GM12878 (cell line): ENCODE data around the gene SANBR. TPM values are rescaled to one million over a fixed set of nuclear protein-coding genes. Genes with fewer than 3 reads are reported as not detected.
A peak's percentile ranks its signal among the peaks of the same experiment; 100 is the strongest.

ENCODE experiments used
- ATAC-seq: fragments of 200-7000 bp; cut with Tn5 transposase; 3 replicates; pipeline ENCODE4 v1.9.1; 2020; ENCODE audit warnings: mild to moderate bottlenecking, moderate library complexity
- BruUV-seq: library from RNA; stranded (reverse); fragments of 400-500 nt; replicated peaks from 2 replicates; lab custom pipeline; 2021; lab: Mats Ljungman, UMichigan
- CTCF ChIA-PET: fragments of 300-600 bp; sonication (Branson Sonifier 250); formaldehyde crosslinking; extraction: SDS; loops from one replicate; lab custom pipeline; 2021; ENCODE audit warnings: inconsistent platforms; lab: Yijun Ruan, JAX
- POLR2A ChIA-PET: fragments of 350-600 bp; formaldehyde crosslinking; extraction: SDS; loops from one replicate; lab custom pipeline; 2021; ENCODE audit warnings: inconsistent platforms; lab: Charles Lee
- RAD21 ChIA-PET: fragments of 300-600 bp; sonication (Branson Sonifier 250); formaldehyde crosslinking; loops from one replicate; lab custom pipeline; 2023; ENCODE audit warnings: antibody characterized with exemption; ENCODE audit not compliant: unreplicated experiment; lab: Charles Lee
- SMC1A ChIA-PET: fragments of 300-600 bp; sonication (Branson Sonifier 250); formaldehyde crosslinking; loops from one replicate; lab custom pipeline; 2023; ENCODE audit not compliant: unreplicated experiment, uncharacterized antibody; lab: Charles Lee
- DNase-seq: peaks from one replicate; pipeline ENCODE4 v3.0.0-alpha.2; 2011; ENCODE audit warnings: low read depth, low spot score
- FAIRE-seq: peaks from 3 replicates; lab custom pipeline; 2011; peaks lifted over from hg19 to GRCh38; lab: Jason Lieb, UNC
- H2AFZ ChIP-seq: 2 replicates; pipeline ENCODE4 v1.6.0; 2011; ENCODE audit warnings: low read depth, low read length, control low read depth; ENCODE audit not compliant: control insufficient read depth
- H3K27ac ChIP-seq: 2 replicates; pipeline ENCODE4 v1.5.1; 2011; ENCODE audit warnings: control low read depth; ENCODE audit not compliant: control insufficient read depth, insufficient read depth
- H3K27me3 ChIP-seq, 2 experiments: replicated peaks in 1 of 2; 2 replicates each; pipeline versions ENCODE4 v1.6.0 to v1.6.1; 2011; ENCODE audit warnings: low read length in 1 of 2; ENCODE audit not compliant: control insufficient read depth in 2 of 2, insufficient read depth in 2 of 2
- H3K36me3 ChIP-seq, 2 experiments: 2 replicates each; pipeline ENCODE4 v1.5.1; 2011; ENCODE audit warnings: low read length in 1 of 2; ENCODE audit not compliant: control insufficient read depth in 2 of 2, insufficient read depth in 2 of 2
- H3K4me1 ChIP-seq: 2 replicates; pipeline ENCODE4 v1.6.1; 2011; ENCODE audit warnings: mild to moderate bottlenecking, low read length, moderate library complexity, mixed read lengths; ENCODE audit not compliant: control insufficient read depth, insufficient read depth
- H3K4me2 ChIP-seq: 2 replicates; pipeline ENCODE4 v1.6.0; 2011; ENCODE audit warnings: control low read depth; ENCODE audit not compliant: control insufficient read depth, insufficient read depth
- H3K4me3 ChIP-seq: fragments of 200-600 bp; sonication (generic); 2 replicates; pipeline ENCODE4 v1.5.1; 2016
- H3K79me2 ChIP-seq: 2 replicates; pipeline ENCODE4 v1.6.0; 2011; ENCODE audit warnings: low read length; ENCODE audit not compliant: control insufficient read depth, insufficient read depth
- H3K9ac ChIP-seq: 2 replicates; pipeline ENCODE4 v1.8.0; 2011; ENCODE audit warnings: low read length, control low read depth, mixed read lengths; ENCODE audit not compliant: control insufficient read depth, insufficient read depth
- H3K9me3 ChIP-seq: replicated peaks from 3 replicates; pipeline ENCODE4 v1.5.1; 2011; ENCODE audit warnings: mild to moderate bottlenecking, low read length; ENCODE audit not compliant: control insufficient read depth, insufficient read depth
- H4K20me1 ChIP-seq: 2 replicates; pipeline ENCODE4 v1.6.0; 2011; ENCODE audit not compliant: control insufficient read depth, insufficient read depth
- ASH2L ChIP-seq: fragments of 300-600, 200-600 bp; sonication (generic); IDR thresholded peaks from 2 replicates; pipeline ENCODE4 v1.6.1; 2017; ENCODE audit warnings: low read depth, mild to moderate bottlenecking, borderline replicate concordance
- ATF7 ChIP-seq: fragments of 450-650 bp; IDR thresholded peaks from 2 replicates; pipeline ENCODE4 v1.6.1; 2016; ENCODE audit warnings: low read depth, mild to moderate bottlenecking
- BRCA1 ChIP-seq: IDR thresholded peaks from 2 replicates; pipeline ENCODE4 v1.6.1; 2011; ENCODE audit warnings: low read depth, low read length, improper control_type of control experiment
- CHD4 ChIP-seq: fragments of 200-600 bp; sonication (generic); IDR thresholded peaks from 2 replicates; pipeline ENCODE4 v1.6.1; 2016; ENCODE audit warnings: mild to moderate bottlenecking
- DPF2 ChIP-seq: fragments of 450-650 bp; IDR thresholded peaks from 2 replicates; pipeline ENCODE4 v1.6.1; 2017; ENCODE audit warnings: mild to moderate bottlenecking
- EED ChIP-seq: sonication (generic); IDR thresholded peaks from 2 replicates; pipeline ENCODE4 v1.6.1; 2016; ENCODE audit warnings: antibody characterized with exemption, low read depth
- EGR1 ChIP-seq, 2 experiments: IDR thresholded peaks; 1 replicate in 1 of 2; 2 replicates in 1 of 2; pipeline ENCODE4 v1.6.1; 2011 to 2012; ENCODE audit warnings: low read depth in 2 of 2, low read length in 2 of 2, borderline replicate concordance in 1 of 2, mild to moderate bottlenecking in 1 of 2, moderate library complexity in 1 of 2
- IRF4 ChIP-seq: IDR thresholded peaks from 2 replicates; pipeline ENCODE4 v1.6.1; 2011; ENCODE audit warnings: low read depth, low read length
- KLF5 ChIP-seq: fragments of 450-650 bp; IDR thresholded peaks from 2 replicates; pipeline ENCODE4 v1.6.1; 2014; ENCODE audit warnings: mild to moderate bottlenecking; ENCODE audit not compliant: partially characterized antibody
- NFXL1 ChIP-seq: fragments of 450-650 bp; IDR thresholded peaks from 2 replicates; pipeline ENCODE4 v1.6.1; 2017; ENCODE audit warnings: antibody characterized with exemption, mild to moderate bottlenecking, borderline replicate concordance
- POLR2A ChIP-seq: IDR thresholded peaks from 2 replicates; pipeline ENCODE4 v1.6.1; 2011; ENCODE audit warnings: low read depth, mild to moderate bottlenecking, low read length
- POLR2AphosphoS2 ChIP-seq: IDR thresholded peaks from 2 replicates; pipeline ENCODE4 v1.6.1; 2011; ENCODE audit warnings: low read depth, mild to moderate bottlenecking, low read length, improper control_type of control experiment, moderate library complexity
- RAD51 ChIP-seq: fragments of 450-650 bp; IDR thresholded peaks from 2 replicates; pipeline ENCODE4 v1.6.1; 2016; ENCODE audit warnings: moderate library complexity, mild to moderate bottlenecking, inconsistent platforms
- TCF12 ChIP-seq: IDR thresholded peaks from 2 replicates; pipeline ENCODE4 v1.6.1; 2011; ENCODE audit warnings: low read depth, mild to moderate bottlenecking, low read length
- ZSCAN29 ChIP-seq: fragments of 450-650 bp; IDR thresholded peaks from 2 replicates; pipeline ENCODE4 v1.6.1; 2017; ENCODE audit warnings: mild to moderate bottlenecking, moderate library complexity
- WGBS: methylation state at CpG from one replicate; pipeline ENCODE4 v1.1.6; 2016; ENCODE audit warnings: low lambda C conversion rate; ENCODE audit not compliant: insufficient replicate concordance, insufficient coverage; ENCODE audit errors: missing lambda C conversion rate; 5-methylcytosine and 5-hydroxymethylcytosine counted together
- in situ Hi-C: fragments of 300-500 bp; cut with MboI; formaldehyde crosslinking; loops from 9 replicates; pipeline ENCODE4 v1.14.3; 2018; ENCODE audit warnings: mixed read lengths
- intact Hi-C: fragments of 100-400 bp; cut with micrococcal nuclease; formaldehyde crosslinking; loops from one replicate; pipeline ENCODE4 v1.14.2; 2022; ENCODE audit not compliant: unreplicated experiment
- polyA plus RNA-seq, 11 experiments: library from polyadenylated mRNA; depleted of rRNA in 4 of 11; unstranded in 6 of 11; stranded (reverse) in 5 of 11; fragments of >200 nt; fragmentation: Nextera tagmentation in 4 of 11; fragmentation: Illumina TruSeq in 1 of 11; extraction: Ambion mirVana in 4 of 11; extraction: Trizol in 1 of 11; gene quantifications; 1 replicate in 1 of 11; 2 replicates in 10 of 11; pipeline versions ENCODE4 v1.2.1 to v1.2.3, GENCODE V29; 2011 to 2016; ENCODE audit warnings: inconsistent platforms in 2 of 11, missing spikeins in 2 of 11, low read depth in 1 of 11
- total RNA-seq, 4 experiments: library from RNA; depleted of rRNA in 3 of 4; stranded (reverse); fragments of >200 nt in 3 of 4; fragmentation: Illumina TruSeq in 1 of 4; extraction: Trizol in 1 of 4; gene quantifications; 2 replicates each; pipeline versions ENCODE4 v1.2.1 to v1.2.3, GENCODE V29; 2013 to 2021
- TF ChIP-seq, protein P1 (sequence below): fragments of 450-650 bp; IDR thresholded peaks from 2 replicates; pipeline ENCODE4 v1.6.1; 2018; ENCODE audit warnings: borderline replicate concordance, mild to moderate bottlenecking; ENCODE audit not compliant: partially characterized antibody
- TF ChIP-seq, protein P2 (sequence below): fragments of 450-650 bp; IDR thresholded peaks from 2 replicates; pipeline ENCODE4 v1.6.1; 2017; ENCODE audit warnings: mild to moderate bottlenecking
- TF ChIP-seq, protein P3 (sequence below): fragments of 150-350 bp; IDR thresholded peaks from 2 replicates; pipeline ENCODE4 v1.6.1; 2014; ENCODE audit warnings: mild to moderate bottlenecking, low read depth, low read length

SANBR gene
- total and polyA plus RNA-seq, 10 of the 15 experiments (the other 5 are each of a cell fraction or from before 2014, with no cell fraction given): 2.2 to 11.0 (median 7.0) TPM

DNA sequence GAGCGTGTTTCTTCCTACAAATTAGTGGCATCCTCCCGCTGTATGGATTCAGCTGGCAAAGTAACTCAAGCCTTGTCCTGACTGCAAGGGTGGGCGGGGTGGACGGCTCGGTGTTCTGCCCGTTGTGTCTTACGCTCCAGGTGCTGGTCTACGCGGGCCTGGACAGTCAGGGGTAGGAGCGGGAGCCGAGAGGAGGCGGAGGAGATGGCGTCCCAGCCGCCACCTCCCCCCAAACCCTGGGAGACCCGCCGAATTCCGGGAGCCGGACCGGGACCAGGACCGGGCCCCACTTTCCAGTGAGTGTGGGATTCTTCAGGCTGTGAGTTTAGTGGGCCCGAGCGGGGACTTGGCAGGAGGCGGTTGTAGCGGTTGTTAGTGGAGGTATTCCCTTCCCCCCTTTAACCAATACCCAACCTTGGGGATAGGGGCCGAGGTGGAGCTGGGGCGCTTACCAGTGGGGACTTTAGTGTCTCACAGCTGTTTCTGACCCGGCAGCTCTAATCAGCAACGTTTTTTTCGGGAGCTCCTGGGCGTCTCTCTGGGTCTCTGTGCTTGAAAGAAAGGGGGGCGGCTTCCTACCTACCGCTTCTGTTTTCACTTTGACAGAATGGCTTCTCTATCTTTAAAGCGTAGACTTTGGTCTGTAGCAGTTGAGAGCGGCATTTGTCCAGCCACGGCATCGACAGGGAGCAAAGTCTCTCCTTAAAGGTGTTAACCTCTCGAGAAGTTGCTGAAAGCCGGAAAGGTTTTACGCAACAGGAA is 47.9 kb upstream of the SANBR start, which contains the start of the genes PEX13 and PUS10:
Gene PEX13, plus strand, starts transcription at position 165 of the 762 bp plus-strand sequence. Its CDS starts 40 bp downstream, at position 205.
Gene PUS10, minus strand, starts transcription at position 700 of the 762 bp plus-strand sequence. CDS start 6,365 bp downstream, outside the sequence.
- H3K27me3 ChIP-seq: no peaks in the 10 kb centered on the region
- no peaks in the 10 kb centered on the region for H4K20me1 ChIP-seq
- no peaks in the 10 kb centered on the region for H3K4me1 ChIP-seq
- peak within 1 kb of the TSS; percentile 94 for H3K9ac ChIP-seq
- H3K36me3 ChIP-seq: peaks cover 0 to 5% of the 10 kb centered on the region in 2 experiments; a peak in 2 of 4 replicates
- in situ Hi-C loops (no loop called here), intact Hi-C loops (loop anchor here (1.0 to 5.0 kb wide), 2 partner anchors 50 to 160 kb away; partner anchors contain the start of gene SANBR)
- peak; percentile 94 for ATAC-seq
- ChIA-PET RAD21 (interaction anchor here (0.5 to 1.5 kb wide), 7 partner anchors 47 to 262 kb away, joined by 3 to 4 read pairs (median 3); partner anchors contain the start of gene PAPOLG), CTCF (interaction anchor here (0.6 to 2.5 kb wide), 2 partner anchors 12 to 18 kb away, joined by 3 to 9 read pairs; no protein-coding TSS in a partner anchor), POLR2A (interaction anchor here (0.9 to 1.3 kb wide), 2 partner anchors 136 to 160 kb away, joined by 3 to 7 read pairs; partner anchors contain the start of gene REL), SMC1A (interaction anchor here (0.9 kb wide), 1 partner anchor 521 kb away, joined by 3 read pairs; no protein-coding TSS in a partner anchor)
- peak within 1 kb of the TSS; percentile 97 for H2AFZ ChIP-seq
- H3K4me3 ChIP-seq: peak within 1 kb of the TSS; percentile 97
- TSS peak; percentile 64 for BruUV-seq
- peak; percentile 17 for DNase-seq
- peak within 1 kb of the TSS; percentile 80 for H3K4me2 ChIP-seq
- 1% methylated on average over 39 of the region's 39 CpGs for WGBS
- H3K27ac ChIP-seq: peak within 1 kb of the TSS; percentile 96
- H3K9me3 ChIP-seq: peaks cover 9% of the 10 kb centered on the region; the same call in 2 of the 3 replicates
- FAIRE-seq: peak; percentile 59
- peaks cover 55% of the 10 kb centered on the region for H3K79me2 ChIP-seq
- TF ChIP-seq, protein P1, sequence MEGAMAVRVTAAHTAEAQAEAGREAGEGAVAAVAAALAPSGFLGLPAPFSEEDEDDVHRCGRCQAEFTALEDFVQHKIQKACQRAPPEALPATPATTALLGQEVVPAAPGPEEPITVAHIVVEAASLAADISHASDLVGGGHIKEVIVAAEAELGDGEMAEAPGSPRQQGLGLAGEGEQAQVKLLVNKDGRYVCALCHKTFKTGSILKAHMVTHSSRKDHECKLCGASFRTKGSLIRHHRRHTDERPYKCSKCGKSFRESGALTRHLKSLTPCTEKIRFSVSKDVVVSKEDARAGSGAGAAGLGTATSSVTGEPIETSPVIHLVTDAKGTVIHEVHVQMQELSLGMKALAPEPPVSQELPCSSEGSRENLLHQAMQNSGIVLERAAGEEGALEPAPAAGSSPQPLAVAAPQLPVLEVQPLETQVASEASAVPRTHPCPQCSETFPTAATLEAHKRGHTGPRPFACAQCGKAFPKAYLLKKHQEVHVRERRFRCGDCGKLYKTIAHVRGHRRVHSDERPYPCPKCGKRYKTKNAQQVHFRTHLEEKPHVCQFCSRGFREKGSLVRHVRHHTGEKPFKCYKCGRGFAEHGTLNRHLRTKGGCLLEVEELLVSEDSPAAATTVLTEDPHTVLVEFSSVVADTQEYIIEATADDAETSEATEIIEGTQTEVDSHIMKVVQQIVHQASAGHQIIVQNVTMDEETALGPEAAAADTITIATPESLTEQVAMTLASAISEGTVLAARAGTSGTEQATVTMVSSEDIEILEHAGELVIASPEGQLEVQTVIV: peak; percentile 5
- peak; percentile 12; the same call in 1 of the 2 replicates for TF ChIP-seq ASH2L
- peak; percentile 8 for TF ChIP-seq KLF5
- no peak for TF ChIP-seq BRCA1
- TF ChIP-seq POLR2AphosphoS2: peak; percentile 86; the same call in 1 of the 2 replicates
- TF ChIP-seq CHD4: no peak
- TF ChIP-seq POLR2A: peak; percentile 82
- TF ChIP-seq TCF12: peak; percentile 70; the same call in 1 of the 2 replicates
- TF ChIP-seq EGR1 (IDR thresholded peaks at IDR 0.05; ENCODE audit: borderline replicate concordance in 1 of 2, low read depth in 2 of 2, low read length in 2 of 2): peak; percentile 54 to 93
- TF ChIP-seq EED: peak; percentile 59; the same call in 1 of the 2 replicates
- TF ChIP-seq IRF4: peak; percentile 6; the same call in 1 of the 2 replicates
- no peak for TF ChIP-seq NFXL1
- TF ChIP-seq, protein P2, sequence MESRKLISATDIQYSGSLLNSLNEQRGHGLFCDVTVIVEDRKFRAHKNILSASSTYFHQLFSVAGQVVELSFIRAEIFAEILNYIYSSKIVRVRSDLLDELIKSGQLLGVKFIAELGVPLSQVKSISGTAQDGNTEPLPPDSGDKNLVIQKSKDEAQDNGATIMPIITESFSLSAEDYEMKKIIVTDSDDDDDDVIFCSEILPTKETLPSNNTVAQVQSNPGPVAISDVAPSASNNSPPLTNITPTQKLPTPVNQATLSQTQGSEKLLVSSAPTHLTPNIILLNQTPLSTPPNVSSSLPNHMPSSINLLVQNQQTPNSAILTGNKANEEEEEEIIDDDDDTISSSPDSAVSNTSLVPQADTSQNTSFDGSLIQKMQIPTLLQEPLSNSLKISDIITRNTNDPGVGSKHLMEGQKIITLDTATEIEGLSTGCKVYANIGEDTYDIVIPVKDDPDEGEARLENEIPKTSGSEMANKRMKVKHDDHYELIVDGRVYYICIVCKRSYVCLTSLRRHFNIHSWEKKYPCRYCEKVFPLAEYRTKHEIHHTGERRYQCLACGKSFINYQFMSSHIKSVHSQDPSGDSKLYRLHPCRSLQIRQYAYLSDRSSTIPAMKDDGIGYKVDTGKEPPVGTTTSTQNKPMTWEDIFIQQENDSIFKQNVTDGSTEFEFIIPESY: no peak
- TF ChIP-seq ZSCAN29: peak; percentile 100
- TF ChIP-seq, protein P3, sequence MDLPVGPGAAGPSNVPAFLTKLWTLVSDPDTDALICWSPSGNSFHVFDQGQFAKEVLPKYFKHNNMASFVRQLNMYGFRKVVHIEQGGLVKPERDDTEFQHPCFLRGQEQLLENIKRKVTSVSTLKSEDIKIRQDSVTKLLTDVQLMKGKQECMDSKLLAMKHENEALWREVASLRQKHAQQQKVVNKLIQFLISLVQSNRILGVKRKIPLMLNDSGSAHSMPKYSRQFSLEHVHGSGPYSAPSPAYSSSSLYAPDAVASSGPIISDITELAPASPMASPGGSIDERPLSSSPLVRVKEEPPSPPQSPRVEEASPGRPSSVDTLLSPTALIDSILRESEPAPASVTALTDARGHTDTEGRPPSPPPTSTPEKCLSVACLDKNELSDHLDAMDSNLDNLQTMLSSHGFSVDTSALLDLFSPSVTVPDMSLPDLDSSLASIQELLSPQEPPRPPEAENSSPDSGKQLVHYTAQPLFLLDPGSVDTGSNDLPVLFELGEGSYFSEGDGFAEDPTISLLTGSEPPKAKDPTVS: no peak
- 0 out of 2 replicates have a peak, but pooled peaks have one; percentile 8 for TF ChIP-seq ATF7
- TF ChIP-seq DPF2: peak; percentile 14; the same call in 1 of the 2 replicates
- TF ChIP-seq RAD51: peak; percentile 89
